Activated T-helper 1 cell treated with anti-CD3 and anti-CD28 coated beads, Interleukin-12 subunit alpha, Interleukin-12 subunit beta, Interleukin-2, Interleukin-4 antibody, amounts not matched to agents 30 ng/mL and 10 ng/mL and 1 ng/mL, durations not matched to agents 14 hours and 24 hours and 36 hours (primary cell): ENCODE measurements around the gene FAM81A. TPM values are rescaled to one million over a fixed set of nuclear protein-coding genes. Genes with fewer than 3 reads are reported as not detected.
"Not testable (repeated sequence)": the region's sequence is repeated elsewhere in the genome, so short reads cannot be mapped to it uniquely, and the experiment has no call there.

Source experiments
- DNase-seq: peaks from one replicate; pipeline ENCODE4 v3.0.0; 2021; ENCODE audit warnings: low spot score
- H3K27ac Mint-ChIP-seq: one replicate; pipeline ENCODE4 v1.8.0; 2021; ENCODE audit warnings: mild to moderate bottlenecking, mixed read lengths
- H3K27me3 Mint-ChIP-seq: one replicate; pipeline ENCODE4 v1.8.0; 2022; ENCODE audit warnings: mild to moderate bottlenecking, moderate library complexity, mixed read lengths; ENCODE audit not compliant: insufficient read depth
- H3K36me3 Mint-ChIP-seq: one replicate; pipeline ENCODE4 v1.8.0; 2021; ENCODE audit warnings: low read depth, mixed read lengths
- H3K4me1 Mint-ChIP-seq: one replicate; pipeline ENCODE4 v1.8.0; 2021; ENCODE audit warnings: low read depth, mixed read lengths
- H3K4me3 Mint-ChIP-seq: one replicate; pipeline ENCODE4 v1.8.0; 2021; ENCODE audit warnings: mild to moderate bottlenecking, moderate library complexity, mixed read lengths
- H3K9me3 Mint-ChIP-seq: one replicate; pipeline ENCODE4 v1.8.0; 2021; ENCODE audit warnings: mixed read lengths
- intact Hi-C: fragments of 100-400 bp; cut with micrococcal nuclease; formaldehyde crosslinking; loops from one replicate; pipeline ENCODE4 v1.15.1; 2024
- total RNA-seq: library from RNA; stranded (reverse); gene quantifications from 2 replicates; pipeline ENCODE4 v1.2.3, GENCODE V29; 2022

FAM81A gene
- total RNA-seq, 1 donor from 2014 or later: 0.60 TPM

GRCh38 chr15:59457103-59457502, 19.1 kb downstream of the FAM81A start:
- H3K9me3 Mint-ChIP-seq: no peaks in the 10 kb centered on the region
- H3K27me3 Mint-ChIP-seq: peaks cover 25% of the 10 kb centered on the region
- intact Hi-C loops: loop anchor here (1.0 kb wide), 1 partner anchor 35 kb away; no protein-coding TSS in a partner anchor
- H3K4me1 Mint-ChIP-seq: no peaks in the 10 kb centered on the region
- no peak overlapping the region for H3K27ac Mint-ChIP-seq
- no peak for DNase-seq
- no peaks in the 10 kb centered on the region for H3K36me3 Mint-ChIP-seq
- no peak overlapping the region for H3K4me3 Mint-ChIP-seq

GRCh38 chr15:59461521-59461920, 23.5 kb downstream of the FAM81A start:
- intact Hi-C loops: no loop called here
- Mint-ChIP-seq H3K4me3 (no peak overlapping the region), H3K27me3 (peaks cover 36% of the 10 kb centered on the region), H3K36me3 (no peaks in the 10 kb centered on the region), H3K27ac (no peak overlapping the region), H3K4me1 (no peaks in the 10 kb centered on the region), H3K9me3 (no peaks in the 10 kb centered on the region)
- no peak for DNase-seq

- no peak for DNase-seq
- no peaks in the 10 kb centered on the region for H3K9me3 Mint-ChIP-seq
- H3K36me3 Mint-ChIP-seq: peaks cover 2% of the 10 kb centered on the region
- intact Hi-C loops: no loop called here
- no peak overlapping the region for H3K4me3 Mint-ChIP-seq
- no peaks in the 10 kb centered on the region for H3K4me1 Mint-ChIP-seq
- H3K27ac Mint-ChIP-seq: no peak overlapping the region
- H3K27me3 Mint-ChIP-seq: peaks cover 43% of the 10 kb centered on the region
Measured at GRCh38 chr15:59473226-59473625, 35.2 kb downstream of the FAM81A start.

- H3K9me3 Mint-ChIP-seq, intact Hi-C loops, H3K36me3 Mint-ChIP-seq, H3K4me1 Mint-ChIP-seq, H3K4me3 Mint-ChIP-seq, H3K27ac Mint-ChIP-seq, DNase-seq: not testable (repeated sequence)
- peaks cover 38% of the 10 kb centered on the region for H3K27me3 Mint-ChIP-seq
Measured at GRCh38 chr15:59475161-59475560, 37.2 kb downstream of the FAM81A start.

- intact Hi-C loops: loop anchor here (1.0 kb wide), 1 partner anchor 18 kb away; no protein-coding TSS in a partner anchor
- DNase-seq: no peak
- peaks cover 31% of the 10 kb centered on the region for H3K27me3 Mint-ChIP-seq
- no peaks in the 10 kb centered on the region for H3K36me3 Mint-ChIP-seq
- no peak overlapping the region for H3K4me3 Mint-ChIP-seq
- no peaks in the 10 kb centered on the region for H3K4me1 Mint-ChIP-seq
- H3K27ac Mint-ChIP-seq: no peak overlapping the region
- no peaks in the 10 kb centered on the region for H3K9me3 Mint-ChIP-seq
Measured at GRCh38 chr15:59484399-59484798, 46.4 kb downstream of the FAM81A start.

- Mint-ChIP-seq H3K27ac (no peak overlapping the region), H3K36me3 (no peaks in the 10 kb centered on the region), H3K4me3 (no peak overlapping the region), H3K27me3 (peaks cover 31% of the 10 kb centered on the region), H3K4me1 (no peaks in the 10 kb centered on the region), H3K9me3 (no peaks in the 10 kb centered on the region)
- no peak for DNase-seq
- intact Hi-C loops: no loop called here
Measured at GRCh38 chr15:59485036-59485435, 47.0 kb downstream of the FAM81A start.

GRCh38 chr15:59489485-59489884, 51.5 kb downstream of the FAM81A start:
- H3K4me1 Mint-ChIP-seq, H3K4me3 Mint-ChIP-seq, H3K9me3 Mint-ChIP-seq, intact Hi-C loops, H3K36me3 Mint-ChIP-seq, H3K27ac Mint-ChIP-seq, DNase-seq: not testable (repeated sequence)
- peaks cover 44% of the 10 kb centered on the region for H3K27me3 Mint-ChIP-seq

- Mint-ChIP-seq H3K36me3 (no peaks in the 10 kb centered on the region), H3K4me3 (no peak overlapping the region), H3K27me3 (peaks cover 42% of the 10 kb centered on the region), H3K9me3 (no peaks in the 10 kb centered on the region), H3K27ac (no peak overlapping the region), H3K4me1 (no peaks in the 10 kb centered on the region)
- DNase-seq: no peak
- intact Hi-C loops: loop anchor here (5.0 to 10.0 kb wide), 3 partner anchors 119 to 1256 kb away; partner anchors contain the start of genes CCNB2 and MYO1E
Measured at GRCh38 chr15:59491062-59491461, 53.1 kb downstream of the FAM81A start.

GRCh38 chr15:59492389-59493377, 54.7 kb downstream of the FAM81A start:
- no peaks in the 10 kb centered on the region for H3K9me3 Mint-ChIP-seq
- no peaks in the 10 kb centered on the region for H3K4me1 Mint-ChIP-seq
- H3K36me3 Mint-ChIP-seq: no peaks in the 10 kb centered on the region
- intact Hi-C loops: loop anchor here (1.0 to 10.0 kb wide), 7 partner anchors 120 to 1258 kb away; partner anchors contain the start of genes CCNB2 and MYO1E
- peaks cover 32% of the 10 kb centered on the region for H3K27me3 Mint-ChIP-seq
- H3K4me3 Mint-ChIP-seq: no peak overlapping the region
- peak; percentile 25 for DNase-seq
- H3K27ac Mint-ChIP-seq: no peak overlapping the region

GRCh38 chr15:59501597-59501996, 63.6 kb downstream of the FAM81A start:
- no peaks in the 10 kb centered on the region for H3K9me3 Mint-ChIP-seq
- intact Hi-C loops: loop anchor here (1.0 kb wide), 1 partner anchor 544 kb away; no protein-coding TSS in a partner anchor
- H3K27ac Mint-ChIP-seq: no peak overlapping the region
- H3K27me3 Mint-ChIP-seq: peaks cover 16% of the 10 kb centered on the region
- no peak for DNase-seq
- no peaks in the 10 kb centered on the region for H3K36me3 Mint-ChIP-seq
- no peak overlapping the region for H3K4me3 Mint-ChIP-seq
- no peaks in the 10 kb centered on the region for H3K4me1 Mint-ChIP-seq

GRCh38 chr15:59515190-59515589, 77.2 kb downstream of the FAM81A start:
- DNase-seq: no peak
- Mint-ChIP-seq H3K4me3 (no peak overlapping the region), H3K27ac (no peak overlapping the region), H3K9me3 (no peaks in the 10 kb centered on the region), H3K36me3 (no peaks in the 10 kb centered on the region), H3K27me3 (peaks cover 11% of the 10 kb centered on the region), H3K4me1 (no peaks in the 10 kb centered on the region)
- intact Hi-C loops: no loop called here

- H3K36me3 Mint-ChIP-seq: no peaks in the 10 kb centered on the region
- intact Hi-C loops: no loop called here
- H3K27ac Mint-ChIP-seq: no peak overlapping the region
- H3K9me3 Mint-ChIP-seq: no peaks in the 10 kb centered on the region
- no peaks in the 10 kb centered on the region for H3K4me1 Mint-ChIP-seq
- no peak overlapping the region for H3K4me3 Mint-ChIP-seq
- no peak for DNase-seq
- H3K27me3 Mint-ChIP-seq: peaks cover 11% of the 10 kb centered on the region
Measured at GRCh38 chr15:59516655-59517461, 78.9 kb downstream of the FAM81A start.

GRCh38 chr15:59519329-59519728, 81.3 kb downstream of the FAM81A start:
- Mint-ChIP-seq H3K4me1 (peaks cover 9% of the 10 kb centered on the region), H3K27ac (no peak overlapping the region), H3K9me3 (no peaks in the 10 kb centered on the region), H3K27me3 (peaks cover 11% of the 10 kb centered on the region), H3K36me3 (no peaks in the 10 kb centered on the region), H3K4me3 (no peak overlapping the region)
- DNase-seq: no peak
- intact Hi-C loops: no loop called here
